Breast epithelium (tissue), 4 donors: Measurements from ENCODE around the gene RNU1-3. TPM values are rescaled to one million over a fixed set of nuclear protein-coding genes. Genes with fewer than 3 reads are reported as not detected.
A peak's percentile ranks its signal among the peaks of the same experiment; 100 is the strongest.
"Not testable (repeated sequence)": the region's sequence is repeated elsewhere in the genome, so short reads cannot be mapped to it uniquely, and the experiment has no call there.

Source experiments
- DNase-seq, 2 donors: peaks; one replicate each; pipeline ENCODE4 v3.0.0-alpha.2; 2019; ENCODE audit warnings: low spot score in 2 of 2
- H3K27ac ChIP-seq, 2 donors: fragments of 200-600 bp; sonication (generic) in 1 of 2; one replicate each; pipeline ENCODE4 v1.5.1; 2016 to 2019; ENCODE audit warnings: mild to moderate bottlenecking in 1 of 2
- H3K27me3 ChIP-seq, 2 donors: fragments of 200-600 bp; sonication (generic) in 1 of 2; one replicate each; pipeline versions ENCODE4 v1.5.1 to v1.6.0; 2017 to 2019; ENCODE audit warnings: control low read depth in 1 of 2, mild to moderate bottlenecking in 1 of 2
- H3K36me3 ChIP-seq: fragments of 200-600 bp; one replicate; pipeline ENCODE4 v1.5.1; 2019
- H3K4me1 ChIP-seq, 2 donors: fragments of 200-600 bp; sonication (generic); one replicate each; pipeline ENCODE4 v1.5.1; 2016 to 2019; ENCODE audit warnings: control low read depth in 1 of 2
- H3K4me3 ChIP-seq, 3 donors: fragments of 200-600 bp; sonication (generic); 1 replicate in 2 of 3; 2 replicates in 1 of 3; pipeline ENCODE4 v1.5.1; 2016 to 2019; ENCODE audit warnings: mild to moderate bottlenecking in 3 of 3, moderate library complexity in 2 of 3
- H3K9me3 ChIP-seq, 2 donors: fragments of 200-600 bp; sonication (generic) in 1 of 2; one replicate each; pipeline ENCODE4 v1.5.1; 2016 to 2019; ENCODE audit warnings: control low read depth in 1 of 2
- POLR2A ChIP-seq: fragments of 450-650 bp; IDR thresholded peaks from one replicate; pipeline ENCODE4 v1.6.1; 2016; ENCODE audit warnings: antibody characterized with exemption, mild to moderate bottlenecking, moderate library complexity
- POLR2AphosphoS5 ChIP-seq, 3 donors: sonication (generic); formaldehyde crosslinking; IDR thresholded peaks; one replicate each; pipeline ENCODE4 v1.6.1; 2017; ENCODE audit warnings: antibody characterized with exemption in 3 of 3
- intact Hi-C: fragments of 100-400 bp; cut with DNase I; formaldehyde crosslinking; loops from one replicate; pipeline ENCODE4 v1.15.1; 2023; ENCODE audit warnings: low total_unique reads
- total RNA-seq, 3 donors: library from RNA; depleted of rRNA; stranded (reverse); fragments of >200 nt; gene quantifications; one replicate each; pipeline ENCODE4 v1.1.0, GENCODE V29; 2016
- TF ChIP-seq, protein P1 (sequence below), 3 donors: fragments of 450-650 bp; IDR thresholded peaks; one replicate each; pipeline ENCODE4 v1.5.1; 2016 to 2017; ENCODE audit warnings: antibody characterized with exemption in 3 of 3, mild to moderate bottlenecking in 3 of 3, moderate library complexity in 3 of 3

RNU1-3 gene
- total RNA-seq, 3 donors from 2014 or later, result under 0.01 TPM

DNA sequence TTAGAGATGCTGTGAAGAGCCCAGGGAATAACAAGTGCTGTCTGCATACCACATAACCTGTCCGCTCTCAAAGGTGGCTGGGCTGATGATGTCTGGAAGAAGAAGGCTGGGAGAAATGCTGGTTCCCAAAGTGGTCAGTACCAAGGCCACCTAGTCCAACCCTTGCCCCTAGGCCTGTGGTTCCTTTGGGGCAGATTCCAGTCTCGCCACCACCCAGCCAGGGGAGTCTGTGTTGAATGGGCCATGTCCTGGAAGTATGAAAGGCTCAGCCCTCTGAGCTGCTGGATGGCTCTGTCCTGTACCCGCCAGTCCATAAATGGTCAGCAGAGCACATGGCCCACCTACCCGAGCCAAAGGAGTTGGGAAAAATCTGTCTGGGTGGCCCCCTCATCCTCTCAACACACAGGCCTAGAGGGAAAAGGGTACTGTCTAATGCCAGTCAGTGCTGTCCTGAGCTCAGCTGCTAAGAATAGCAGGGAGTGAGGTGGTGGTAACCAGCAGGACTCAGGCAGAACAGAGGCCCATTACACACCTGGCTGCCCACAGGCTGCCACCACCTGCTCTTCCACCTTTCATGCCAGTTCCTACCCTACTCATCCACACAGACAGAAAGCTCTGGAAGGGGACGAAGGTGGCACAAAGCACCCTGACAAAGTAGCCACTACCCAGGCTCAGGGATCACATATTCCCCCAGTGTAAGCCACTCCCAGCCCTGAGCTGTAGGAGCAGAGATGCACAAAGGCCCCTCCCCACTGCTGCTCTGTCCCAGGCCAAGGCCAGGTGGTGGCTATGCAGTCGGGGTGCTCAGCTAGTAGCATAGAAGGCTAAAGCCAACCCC lies 28.6 kb downstream of the RNU1-3 start:
- H3K27me3 ChIP-seq, H3K36me3 ChIP-seq, H3K9me3 ChIP-seq, intact Hi-C loops, H3K4me1 ChIP-seq, H3K27ac ChIP-seq, H3K4me3 ChIP-seq: not testable (repeated sequence)
- DNase-seq, result peak; percentile 16 to 48

DNA sequence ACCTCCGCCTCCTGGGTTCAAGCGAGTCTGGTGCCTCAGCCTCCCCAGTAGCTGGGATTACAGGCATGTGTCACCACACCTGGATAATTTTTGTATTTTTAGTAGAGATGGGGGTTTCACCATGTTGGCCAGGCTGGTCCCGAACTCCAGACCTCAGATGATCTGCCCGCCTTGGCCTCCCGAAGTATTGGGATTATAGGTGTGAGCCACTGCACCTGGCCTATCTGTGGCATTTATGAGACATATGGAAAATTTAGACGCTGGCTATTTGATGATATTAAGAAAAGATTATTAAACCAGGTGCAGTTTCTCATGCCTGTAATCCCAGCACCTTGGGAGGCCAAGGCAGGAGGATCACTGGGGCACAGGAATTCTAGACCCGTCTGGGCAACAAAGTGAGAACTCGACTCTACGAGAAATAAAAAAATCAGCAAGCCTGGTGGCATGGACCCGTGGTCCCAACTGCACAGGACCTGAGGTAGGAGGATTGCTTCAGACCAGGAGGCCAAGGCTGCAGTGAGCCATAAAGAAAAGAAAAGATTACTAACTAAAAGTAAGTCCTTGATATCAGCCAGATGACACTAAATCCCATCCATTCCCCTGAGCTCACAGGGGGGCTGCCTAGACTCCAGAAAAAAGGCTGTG lies 30.1 kb downstream of the RNU1-3 start:
- peak; percentile 23 to 51 for DNase-seq
- H3K27me3 ChIP-seq, H3K27ac ChIP-seq, H3K4me3 ChIP-seq, H3K36me3 ChIP-seq, intact Hi-C loops, H3K4me1 ChIP-seq, H3K9me3 ChIP-seq: not testable (repeated sequence)

DNA sequence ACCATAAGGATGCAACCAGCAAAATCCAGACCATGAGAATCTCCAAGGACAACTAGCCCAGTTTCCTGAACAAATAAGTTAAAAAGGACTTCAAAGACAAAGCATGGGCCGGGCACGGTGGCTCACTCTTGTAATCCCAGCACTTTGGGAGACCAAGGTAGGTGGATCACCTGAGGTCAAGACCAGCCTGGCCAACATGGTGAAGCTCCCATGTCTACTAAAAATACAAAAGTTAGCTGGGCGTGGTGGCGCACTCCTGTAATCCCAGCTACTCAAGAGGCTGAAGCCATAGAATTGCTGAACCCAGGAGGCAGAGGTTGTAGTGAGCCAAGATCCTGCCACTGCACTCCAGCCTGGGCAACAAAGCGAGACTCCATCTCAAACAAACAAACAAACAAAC lies 30.8 kb downstream of the RNU1-3 start:
- H3K4me1 ChIP-seq, H3K27me3 ChIP-seq, intact Hi-C loops, H3K27ac ChIP-seq, H3K4me3 ChIP-seq, H3K36me3 ChIP-seq, H3K9me3 ChIP-seq: not testable (repeated sequence)
- DNase-seq, result peak; percentile 19 to 51

- peak; percentile 16 to 45 for DNase-seq
- intact Hi-C loops, H3K4me3 ChIP-seq, H3K27ac ChIP-seq, H3K9me3 ChIP-seq, H3K27me3 ChIP-seq, H3K36me3 ChIP-seq, H3K4me1 ChIP-seq: not testable (repeated sequence)
Measured at GRCh38 chr1:16633540-16634282, 33.0 kb downstream of the RNU1-3 start.

DNA sequence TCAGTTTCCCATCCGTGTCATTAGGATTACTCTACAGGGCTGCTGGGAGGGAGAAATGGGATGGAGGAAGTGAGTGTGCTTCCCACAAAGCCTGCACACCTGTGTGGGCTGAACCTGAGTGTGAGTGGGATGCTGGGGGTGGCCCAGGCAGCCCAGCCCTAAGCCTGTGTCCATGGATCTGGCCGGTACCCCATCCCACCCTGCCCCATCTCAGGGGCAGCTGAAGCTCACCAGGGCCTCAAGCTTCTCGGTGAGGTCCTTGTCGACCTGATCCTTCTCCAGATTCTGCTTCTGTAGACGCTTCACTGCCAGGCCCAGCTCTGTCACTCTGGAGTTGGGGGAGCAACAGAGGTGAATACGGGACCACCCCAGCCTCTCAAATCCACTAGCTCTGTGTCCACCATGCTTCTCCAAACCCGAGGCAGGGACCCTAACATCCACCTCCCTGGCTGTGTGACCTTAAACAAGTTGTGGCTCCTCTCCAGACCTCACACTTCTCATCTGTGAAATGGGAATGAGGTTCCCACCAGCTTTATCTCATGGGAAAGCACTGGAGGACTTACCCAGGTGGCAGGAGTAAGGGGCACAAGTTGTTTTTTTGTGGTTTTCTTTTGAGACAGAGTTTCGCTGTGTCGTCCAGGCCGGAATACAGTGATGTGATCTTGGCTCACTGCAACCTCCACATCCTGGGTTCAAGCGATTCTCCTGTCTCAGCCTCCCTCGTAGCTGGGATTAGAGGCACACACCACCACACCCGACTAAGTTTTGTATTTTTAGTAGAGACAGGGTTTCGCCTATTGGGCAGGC lies 34.5 kb downstream of the RNU1-3 start:
- H3K36me3 ChIP-seq, H3K4me1 ChIP-seq, intact Hi-C loops, H3K4me3 ChIP-seq, H3K9me3 ChIP-seq, H3K27me3 ChIP-seq, H3K27ac ChIP-seq: not testable (repeated sequence)
- DNase-seq, result peak; percentile 17 to 49

DNA sequence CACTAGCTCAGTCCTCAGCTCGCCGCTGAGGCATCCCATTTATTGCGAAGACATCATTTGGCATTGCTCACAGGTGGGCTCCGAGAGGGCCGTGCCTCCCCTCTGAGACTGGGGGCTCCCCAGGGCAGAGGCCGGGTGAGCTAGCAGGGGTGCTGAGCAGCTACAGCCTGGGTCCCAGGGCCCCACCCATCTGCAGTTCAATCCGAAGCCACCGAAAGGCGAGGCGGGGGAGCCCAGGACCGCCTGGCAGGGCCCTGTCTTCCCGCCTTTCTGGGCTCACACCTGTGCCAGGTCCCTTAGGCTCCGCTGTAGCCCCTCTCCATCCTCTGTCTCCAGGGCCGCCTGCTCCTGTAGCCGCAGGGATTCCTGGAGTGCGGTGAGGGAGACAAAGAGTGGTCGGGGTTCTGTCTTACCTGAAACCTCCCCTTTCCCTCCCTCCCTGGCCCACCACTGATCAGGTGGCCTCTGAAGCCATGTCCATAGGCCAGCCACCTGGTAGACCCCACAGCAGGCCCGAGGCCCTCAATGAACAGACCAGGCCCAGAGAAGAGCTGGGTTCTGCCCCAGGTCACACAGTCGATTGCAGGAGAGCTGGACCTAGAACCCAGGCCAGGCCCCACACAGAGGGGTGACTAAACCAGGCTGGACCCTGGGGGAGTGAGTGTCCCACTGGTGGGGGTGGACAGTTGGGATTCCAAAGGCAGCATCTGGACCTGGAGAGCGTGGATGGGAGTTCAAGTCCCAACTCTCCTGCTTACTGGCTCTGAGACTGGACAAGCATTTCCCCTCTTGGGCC lies 35.3 kb downstream of the RNU1-3 start:
- DNase-seq, result peak; percentile 21 to 51
- no peaks in the 10 kb centered on the region for H3K27me3 ChIP-seq
- intact Hi-C loops, result no loop called here
- H3K4me1 ChIP-seq, result no peaks in the 10 kb centered on the region
- H3K4me3 ChIP-seq, result no peak overlapping the region
- TF ChIP-seq POLR2AphosphoS5 (IDR thresholded peaks at IDR 0.05), result no peak
- TF ChIP-seq, protein P1, sequence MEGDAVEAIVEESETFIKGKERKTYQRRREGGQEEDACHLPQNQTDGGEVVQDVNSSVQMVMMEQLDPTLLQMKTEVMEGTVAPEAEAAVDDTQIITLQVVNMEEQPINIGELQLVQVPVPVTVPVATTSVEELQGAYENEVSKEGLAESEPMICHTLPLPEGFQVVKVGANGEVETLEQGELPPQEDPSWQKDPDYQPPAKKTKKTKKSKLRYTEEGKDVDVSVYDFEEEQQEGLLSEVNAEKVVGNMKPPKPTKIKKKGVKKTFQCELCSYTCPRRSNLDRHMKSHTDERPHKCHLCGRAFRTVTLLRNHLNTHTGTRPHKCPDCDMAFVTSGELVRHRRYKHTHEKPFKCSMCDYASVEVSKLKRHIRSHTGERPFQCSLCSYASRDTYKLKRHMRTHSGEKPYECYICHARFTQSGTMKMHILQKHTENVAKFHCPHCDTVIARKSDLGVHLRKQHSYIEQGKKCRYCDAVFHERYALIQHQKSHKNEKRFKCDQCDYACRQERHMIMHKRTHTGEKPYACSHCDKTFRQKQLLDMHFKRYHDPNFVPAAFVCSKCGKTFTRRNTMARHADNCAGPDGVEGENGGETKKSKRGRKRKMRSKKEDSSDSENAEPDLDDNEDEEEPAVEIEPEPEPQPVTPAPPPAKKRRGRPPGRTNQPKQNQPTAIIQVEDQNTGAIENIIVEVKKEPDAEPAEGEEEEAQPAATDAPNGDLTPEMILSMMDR (IDR thresholded peaks at IDR 0.05), result no peak
- TF ChIP-seq POLR2A, result no peak
- H3K27ac ChIP-seq, result no peak overlapping the region
- H3K36me3 ChIP-seq, result peaks cover 8% of the 10 kb centered on the region
- H3K9me3 ChIP-seq, result no peaks in the 10 kb centered on the region

DNA sequence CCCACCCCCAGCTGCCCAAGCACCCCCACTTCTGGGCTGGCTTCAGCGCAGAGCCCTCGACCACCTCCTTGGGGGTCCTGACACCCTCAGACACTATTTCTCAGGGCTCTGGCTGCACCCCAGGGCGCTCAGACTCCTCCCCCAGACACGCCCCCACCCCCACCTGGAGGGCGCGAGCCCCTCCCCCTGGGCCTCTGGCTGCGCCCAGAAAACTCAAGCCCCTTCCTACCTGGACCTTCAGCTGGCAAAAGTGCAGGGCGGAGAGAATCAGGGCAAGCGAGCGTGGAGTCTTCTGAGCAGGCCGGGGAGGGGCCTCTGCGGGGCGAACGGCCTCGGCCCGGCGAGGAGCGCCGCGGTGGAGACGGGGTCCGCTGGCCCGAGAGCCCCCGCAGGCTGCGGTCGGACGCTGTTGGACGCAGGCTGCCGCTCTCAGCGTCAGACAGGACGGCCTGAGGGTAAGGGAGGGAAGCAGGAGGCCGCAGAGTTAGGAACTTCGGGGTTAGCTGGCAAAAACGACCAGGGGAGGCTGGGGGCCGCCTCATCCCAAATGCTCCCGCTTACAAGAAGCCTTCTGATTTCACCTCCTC lies 36.0 kb downstream of the RNU1-3 start:
- peaks cover 8% of the 10 kb centered on the region for H3K36me3 ChIP-seq
- no peaks in the 10 kb centered on the region for H3K9me3 ChIP-seq
- no peaks in the 10 kb centered on the region for H3K4me1 ChIP-seq
- TF ChIP-seq, protein P1 (IDR thresholded peaks at IDR 0.05), result no peak
- TF ChIP-seq POLR2A, result no peak
- TF ChIP-seq POLR2AphosphoS5 (IDR thresholded peaks at IDR 0.05), result no peak
- DNase-seq, result peak; percentile 20 to 53
- H3K27me3 ChIP-seq, result no peaks in the 10 kb centered on the region
- intact Hi-C loops, result no loop called here
- no peak overlapping the region for H3K4me3 ChIP-seq
- no peak overlapping the region for H3K27ac ChIP-seq

DNA sequence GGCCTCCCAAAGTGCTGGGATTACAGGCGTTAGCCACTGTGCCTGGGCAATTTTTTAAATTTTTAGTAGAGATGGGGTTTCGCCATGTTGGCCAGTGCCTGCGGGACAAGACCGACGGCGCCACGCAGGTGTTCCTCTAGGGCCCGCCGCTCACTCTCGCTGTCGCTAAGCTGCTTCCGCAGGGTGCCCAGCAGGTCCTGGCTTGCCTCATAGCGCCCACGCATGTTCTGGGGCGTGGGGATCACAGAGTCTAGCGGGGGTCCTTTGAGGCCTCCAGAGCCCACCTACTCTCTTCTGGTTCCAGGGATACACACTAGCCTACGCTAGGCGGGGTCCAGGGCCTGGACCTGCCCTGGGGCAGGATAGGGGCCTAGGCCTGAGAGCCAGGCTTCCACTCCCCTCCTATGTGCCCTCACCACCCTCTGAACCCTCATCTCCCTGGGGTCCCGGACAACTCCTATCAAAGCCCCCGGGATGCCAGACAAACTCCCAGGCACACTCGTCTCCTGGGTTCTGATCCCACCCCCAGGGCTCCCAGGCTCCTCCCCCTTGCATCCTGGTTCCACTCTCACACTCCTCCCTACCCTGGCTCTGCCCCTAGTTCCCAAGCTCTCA lies 36.7 kb downstream of the RNU1-3 start:
- H3K36me3 ChIP-seq, result not testable (repeated sequence)

More for the DNA sequence above, 36.7 kb downstream of the RNU1-3 start:
- H3K27ac ChIP-seq, H3K4me3 ChIP-seq, H3K4me1 ChIP-seq, H3K9me3 ChIP-seq, H3K27me3 ChIP-seq, intact Hi-C loops: not testable (repeated sequence)
- peak; percentile 27 to 51 for DNase-seq
